Kidney (tissue), 14 donors: ENCODE measurements around the gene TEK. TPM values are rescaled to one million over a fixed set of nuclear protein-coding genes. Genes with fewer than 3 reads are reported as not detected.
A peak's percentile ranks its signal among the peaks of the same experiment; 100 is the strongest.

Source experiments
- DNase-seq, 5 donors: peaks; one replicate each; pipeline ENCODE4 v3.0.0-alpha.2; 2013 to 2020
- FAIRE-seq: peaks from 2 replicates; lab custom pipeline; 2012; peaks lifted over from hg19 to GRCh38; lab: Jason Lieb, UNC
- H3K27ac ChIP-seq, 2 donors: one replicate each; pipeline ENCODE4 v1.7.0; 2013; ENCODE audit warnings: low read depth in 2 of 2, low read length in 2 of 2, inconsistent platforms in 1 of 2
- H3K27me3 ChIP-seq: one replicate; pipeline ENCODE4 v1.7.1; 2013; ENCODE audit warnings: low read length, inconsistent platforms; ENCODE audit not compliant: control insufficient read depth, insufficient read depth
- H3K36me3 ChIP-seq, 3 donors: one replicate each; pipeline versions ENCODE4 v1.7.0 to v1.7.1; 2013; ENCODE audit warnings: low read length in 3 of 3, control low read depth in 1 of 3, inconsistent platforms in 1 of 3; ENCODE audit not compliant: insufficient read depth in 3 of 3, control insufficient read depth in 2 of 3
- H3K4me1 ChIP-seq, 3 donors: one replicate each; pipeline versions ENCODE4 v1.7.0 to v1.7.1; 2013; ENCODE audit warnings: low read length in 3 of 3, inconsistent platforms in 1 of 3, low read depth in 1 of 3; ENCODE audit not compliant: control insufficient read depth in 2 of 3, insufficient read depth in 2 of 3
- H3K4me3 ChIP-seq, 3 donors: one replicate each; pipeline versions ENCODE4 v1.7.0 to v1.8.1; 2013; ENCODE audit warnings: low read length in 3 of 3, control low read depth in 1 of 3, inconsistent platforms in 1 of 3
- H3K9ac ChIP-seq, 3 donors: one replicate each; pipeline versions ENCODE4 v1.7.0 to v1.7.1; 2013; ENCODE audit warnings: low read length in 3 of 3, control low read depth in 1 of 3, inconsistent platforms in 1 of 3
- H3K9me3 ChIP-seq, 3 donors: one replicate each; pipeline versions ENCODE4 v1.7.0 to v1.7.1; 2013; ENCODE audit warnings: low read length in 3 of 3, control low read depth in 1 of 3, inconsistent platforms in 1 of 3; ENCODE audit not compliant: control insufficient read depth in 2 of 3, insufficient read depth in 1 of 3
- intact Hi-C: fragments of 100-400 bp; cut with DNase I; formaldehyde crosslinking; loops from one replicate; pipeline ENCODE4 v1.11.1; 2022
- polyA plus RNA-seq: library from polyadenylated mRNA; stranded (reverse); fragments of 350-450 nt; fragmentation: Illumina TruSeq; extraction: RNeasy Lipid Tissue Mini Kit (QIAGEN cat#74804); gene quantifications from one replicate; pipeline ENCODE4 v1.2.3, GENCODE V29; 2014; ENCODE audit warnings: low read depth, low replicate concordance; ENCODE audit not compliant: insufficient read depth
- total RNA-seq: library from RNA; stranded (reverse); fragmentation: NEBNext Ultra II Directional; extraction: Animal tissue kit (Norgen Biotek cat#: 25700); gene quantifications from one replicate; pipeline ENCODE4 v1.2.1, GENCODE V29; 2021
- TF ChIP-seq, protein P1 (sequence below): IDR thresholded peaks from 3 replicates; pipeline ENCODE4 v1.5.1; 2012; ENCODE audit warnings: mild to moderate bottlenecking, moderate library complexity, borderline replicate concordance; ENCODE audit not compliant: insufficient read depth; ENCODE audit errors: extremely low read depth
- donor health status: control.
- donor health status: control.
- donor health status: control.
- donor health status: control.
- donor health status: control.
- donor health status: DM: yes; HTN: yes; CAD: no.
- donor health status: Normal renal cell carcinoma (clear cell type).

Gene TEK
- total and polyA plus RNA-seq, 2 donors from 2014 or later, result 16.1 to 32.6 TPM

DNA sequence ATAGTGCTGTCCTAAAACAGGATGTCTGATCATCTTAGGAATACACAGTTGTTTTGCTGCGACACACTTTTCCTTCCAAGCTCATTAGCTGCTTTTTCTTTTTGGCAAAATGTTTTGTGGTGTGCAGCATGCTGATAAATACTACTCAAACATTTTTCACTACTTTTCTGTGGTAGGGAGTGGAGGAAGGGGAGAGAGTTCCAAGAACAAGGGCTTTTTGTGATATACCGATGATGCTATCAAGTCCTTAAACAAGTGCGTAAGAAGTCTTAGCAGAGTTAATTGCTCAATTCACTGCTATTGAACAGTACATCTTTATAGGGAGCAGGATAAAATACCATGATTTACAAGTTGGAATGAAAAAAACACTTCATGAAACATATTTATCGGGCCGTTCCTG is 23.6 kb upstream of the TEK start:
- no peak overlapping the region for H3K9ac ChIP-seq
- no peak for FAIRE-seq
- TF ChIP-seq, protein P1, sequence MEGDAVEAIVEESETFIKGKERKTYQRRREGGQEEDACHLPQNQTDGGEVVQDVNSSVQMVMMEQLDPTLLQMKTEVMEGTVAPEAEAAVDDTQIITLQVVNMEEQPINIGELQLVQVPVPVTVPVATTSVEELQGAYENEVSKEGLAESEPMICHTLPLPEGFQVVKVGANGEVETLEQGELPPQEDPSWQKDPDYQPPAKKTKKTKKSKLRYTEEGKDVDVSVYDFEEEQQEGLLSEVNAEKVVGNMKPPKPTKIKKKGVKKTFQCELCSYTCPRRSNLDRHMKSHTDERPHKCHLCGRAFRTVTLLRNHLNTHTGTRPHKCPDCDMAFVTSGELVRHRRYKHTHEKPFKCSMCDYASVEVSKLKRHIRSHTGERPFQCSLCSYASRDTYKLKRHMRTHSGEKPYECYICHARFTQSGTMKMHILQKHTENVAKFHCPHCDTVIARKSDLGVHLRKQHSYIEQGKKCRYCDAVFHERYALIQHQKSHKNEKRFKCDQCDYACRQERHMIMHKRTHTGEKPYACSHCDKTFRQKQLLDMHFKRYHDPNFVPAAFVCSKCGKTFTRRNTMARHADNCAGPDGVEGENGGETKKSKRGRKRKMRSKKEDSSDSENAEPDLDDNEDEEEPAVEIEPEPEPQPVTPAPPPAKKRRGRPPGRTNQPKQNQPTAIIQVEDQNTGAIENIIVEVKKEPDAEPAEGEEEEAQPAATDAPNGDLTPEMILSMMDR, result no peak
- intact Hi-C loops, result no loop called here
- H3K9me3 ChIP-seq, result no peaks in the 10 kb centered on the region
- H3K4me1 ChIP-seq, result no peaks in the 10 kb centered on the region
- H3K27me3 ChIP-seq, result no peaks in the 10 kb centered on the region
- H3K27ac ChIP-seq, result no peak overlapping the region
- DNase-seq, result no peak
- no peaks in the 10 kb centered on the region for H3K36me3 ChIP-seq
- no peak overlapping the region for H3K4me3 ChIP-seq

DNA sequence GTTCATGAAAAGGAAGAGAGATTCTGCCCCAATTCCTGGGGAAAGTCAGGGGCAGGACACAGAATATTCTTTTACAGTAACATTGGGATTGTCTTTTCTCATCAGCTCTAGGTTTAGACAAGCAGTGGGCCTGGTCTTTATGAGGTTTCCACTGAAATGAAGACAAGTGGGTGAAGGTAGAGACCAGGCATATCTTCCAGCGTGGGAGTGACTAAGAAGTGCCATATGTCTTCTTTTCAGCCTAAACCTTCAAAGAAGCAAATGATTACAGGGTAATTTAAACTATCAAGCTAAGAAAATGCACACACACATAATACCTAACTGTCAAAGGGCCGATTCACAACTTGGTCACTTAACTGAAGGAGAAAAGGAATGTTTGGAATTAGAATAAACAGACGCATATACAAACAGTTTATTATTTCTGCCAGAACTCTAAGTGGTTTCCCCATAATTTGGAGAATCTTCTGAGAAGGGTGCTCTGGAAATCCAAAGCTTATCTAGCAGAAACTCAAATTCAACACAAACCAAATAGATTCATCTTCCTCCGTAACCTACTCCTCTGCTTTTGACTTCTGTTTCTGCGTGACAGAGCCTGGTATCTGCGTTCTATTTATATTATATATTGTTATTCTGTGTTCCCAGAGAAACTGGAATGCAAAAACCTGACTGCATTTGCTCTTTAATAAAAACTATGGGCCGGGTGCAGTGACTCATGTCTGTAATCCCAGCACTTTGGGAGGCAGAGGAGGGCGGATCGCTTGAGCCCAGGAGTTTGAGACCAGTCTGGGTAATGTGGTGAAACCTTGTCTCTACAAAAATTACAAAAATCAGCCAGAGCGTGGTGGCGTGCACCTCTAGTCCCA is 22.0 kb upstream of the TEK start:
- Histone ChIP-seq H3K4me1 (no peaks in the 10 kb centered on the region), H3K9ac (no peak overlapping the region), H3K4me3 (no peak overlapping the region), H3K9me3 (no peaks in the 10 kb centered on the region), H3K36me3 (no peaks in the 10 kb centered on the region), H3K27me3 (no peaks in the 10 kb centered on the region), H3K27ac (no peak overlapping the region)
- TF ChIP-seq, protein P1, result no peak
- FAIRE-seq (no peak), DNase-seq (peak in 1 of 5 donors; percentile 32)
- intact Hi-C loops, result no loop called here

DNA sequence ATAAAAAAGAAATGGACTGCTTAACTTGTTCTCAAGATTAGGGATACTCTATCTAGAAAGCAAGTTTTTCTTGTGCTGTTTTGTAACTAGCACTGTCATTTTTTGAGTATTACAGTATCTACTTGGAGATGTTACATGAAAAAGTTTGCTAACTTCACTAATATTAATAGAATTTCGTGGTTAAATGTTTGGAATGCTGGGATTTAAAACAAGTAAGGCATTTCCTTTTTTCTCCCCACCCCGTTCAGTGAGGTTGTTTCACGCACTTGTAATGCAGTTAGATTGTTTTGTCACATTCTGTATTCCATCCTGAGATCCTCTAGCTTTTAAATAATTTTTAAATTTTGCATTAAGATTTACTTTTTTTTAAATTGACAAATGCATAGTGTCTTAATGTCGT is 20.0 kb upstream of the TEK start:
- no peaks in the 10 kb centered on the region for H3K4me1 ChIP-seq
- H3K27ac ChIP-seq, result no peak overlapping the region
- FAIRE-seq, result no peak
- H3K9me3 ChIP-seq, result no peaks in the 10 kb centered on the region
- H3K4me3 ChIP-seq, result no peak overlapping the region
- DNase-seq, result no peak
- no peaks in the 10 kb centered on the region for H3K27me3 ChIP-seq
- no peak overlapping the region for H3K9ac ChIP-seq
- TF ChIP-seq, protein P1, result no peak
- intact Hi-C loops, result no loop called here
- H3K36me3 ChIP-seq, result no peaks in the 10 kb centered on the region

DNA sequence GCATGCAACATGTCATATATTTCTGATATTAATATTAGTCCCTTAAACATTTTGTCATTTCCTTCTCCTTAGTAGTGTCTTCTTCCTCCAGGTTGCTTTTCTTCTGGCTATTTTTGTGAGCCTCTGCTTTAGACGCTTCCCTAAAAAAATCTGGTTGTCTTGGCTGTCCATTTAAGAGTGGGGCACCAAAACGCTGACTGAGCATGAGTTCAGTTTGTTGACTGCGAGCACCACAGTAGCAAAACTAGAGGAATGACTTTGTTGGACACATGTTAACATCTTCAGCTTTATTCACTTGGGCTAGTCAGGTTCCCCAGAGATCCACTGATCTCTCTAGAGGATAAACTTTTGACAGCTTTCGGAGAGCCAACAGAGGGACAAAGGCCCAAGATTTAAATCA is 19.3 kb upstream of the TEK start:
- no peaks in the 10 kb centered on the region for H3K27me3 ChIP-seq
- intact Hi-C loops, result no loop called here
- no peaks in the 10 kb centered on the region for H3K36me3 ChIP-seq
- TF ChIP-seq, protein P1, result no peak
- peaks cover 0 to 3% (median 2%) of the 10 kb centered on the region in 3 donors for H3K4me1 ChIP-seq
- no peak overlapping the region for H3K27ac ChIP-seq
- H3K4me3 ChIP-seq, result no peak overlapping the region
- H3K9me3 ChIP-seq, result no peaks in the 10 kb centered on the region
- FAIRE-seq (no peak), DNase-seq (no peak)
- no peak overlapping the region for H3K9ac ChIP-seq
